ENCODE results near the gene SELENOF.
"Not testable (repeated sequence)": the region's sequence is repeated elsewhere in the genome, so short reads cannot be mapped to it uniquely, and the experiment has no call there.

- not testable (repeated sequence) for TF ChIP-seq CTCF (conservative IDR thresholded peaks at IDR 0.05 in 1 of 2, IDR thresholded peaks at IDR 0.05 in 1 of 2; ENCODE audit: low read depth in 1 of 2, low read length in 2 of 2); EZH2 (IDR thresholded peaks at IDR 0.05; ENCODE audit: low read length, missing control alignments)
These were observed 94.0 kb downstream of the SELENOF start for GRCh38 chr1:86819970-86820369.

Data from fibroblast of lung (primary cell).